HG03571 (cell line): ENCODE measurements around the gene KLHDC7A.

Experiments
- ATAC-seq: cut with Tn5 transposase; IDR thresholded peaks from one replicate; pipeline ENCODE4 v1.9.1; 2021; ENCODE audit not compliant: unreplicated experiment

KLHDC7A gene

GRCh38 chr1:18470671-18471355 lies 9.9 kb upstream of the KLHDC7A start:
- ATAC-seq = no peak

GRCh38 chr1:18473195-18473815 lies 7.4 kb upstream of the KLHDC7A start:
- no peak for ATAC-seq

- no peak for ATAC-seq
These were observed 6.1 kb upstream of the KLHDC7A start for GRCh38 chr1:18474559-18475175.

GRCh38 chr1:18475234-18475905 lies 5.4 kb upstream of the KLHDC7A start:
- ATAC-seq = no peak

- no peak for ATAC-seq
These were observed 1.3 kb upstream of the KLHDC7A start for GRCh38 chr1:18479454-18479853.

- no peak for ATAC-seq
These were observed 625 bp downstream of the KLHDC7A start for GRCh38 chr1:18481190-18481920.

GRCh38 chr1:18481921-18482701 lies 1.4 kb downstream of the KLHDC7A start:
- ATAC-seq = no peak

- ATAC-seq = no peak
These were observed 2.1 kb downstream of the KLHDC7A start for GRCh38 chr1:18482721-18483425.

- no peak for ATAC-seq
These were observed 3.5 kb downstream of the KLHDC7A start for GRCh38 chr1:18484276-18484675.

- no peak for ATAC-seq
These were observed 4.0 kb downstream of the KLHDC7A start for GRCh38 chr1:18484721-18485120.

- ATAC-seq = no peak
These were observed 4.5 kb downstream of the KLHDC7A start for GRCh38 chr1:18485227-18485626.

GRCh38 chr1:18486195-18486594 lies 5.5 kb downstream of the KLHDC7A start:
- no peak for ATAC-seq

GRCh38 chr1:18489417-18490143 lies 8.8 kb downstream of the KLHDC7A start:
- no peak for ATAC-seq

- ATAC-seq = no peak
These were observed 10.4 kb downstream of the KLHDC7A start for GRCh38 chr1:18491168-18491567.

GRCh38 chr1:18494304-18494703 lies 13.6 kb downstream of the KLHDC7A start:
- ATAC-seq = no peak

GRCh38 chr1:18495635-18496034 lies 14.9 kb downstream of the KLHDC7A start:
- no peak for ATAC-seq

- no peak for ATAC-seq
These were observed 15.3 kb downstream of the KLHDC7A start for GRCh38 chr1:18496056-18496455.

GRCh38 chr1:18496497-18497235 lies 15.9 kb downstream of the KLHDC7A start:
- no peak for ATAC-seq
